HG03469 (cell line): ENCODE measurements around the gene INS.
"Not testable (repeated sequence)": the region's sequence is repeated elsewhere in the genome, so short reads cannot be mapped to it uniquely, and the experiment has no call there.

Experiments used
- ATAC-seq: cut with Tn5 transposase; IDR thresholded peaks from one replicate; pipeline ENCODE4 v1.9.1; 2021; ENCODE audit warnings: mild to moderate bottlenecking, moderate library complexity, moderate number of reproducible peaks; ENCODE audit not compliant: unreplicated experiment

Gene INS

DNA sequence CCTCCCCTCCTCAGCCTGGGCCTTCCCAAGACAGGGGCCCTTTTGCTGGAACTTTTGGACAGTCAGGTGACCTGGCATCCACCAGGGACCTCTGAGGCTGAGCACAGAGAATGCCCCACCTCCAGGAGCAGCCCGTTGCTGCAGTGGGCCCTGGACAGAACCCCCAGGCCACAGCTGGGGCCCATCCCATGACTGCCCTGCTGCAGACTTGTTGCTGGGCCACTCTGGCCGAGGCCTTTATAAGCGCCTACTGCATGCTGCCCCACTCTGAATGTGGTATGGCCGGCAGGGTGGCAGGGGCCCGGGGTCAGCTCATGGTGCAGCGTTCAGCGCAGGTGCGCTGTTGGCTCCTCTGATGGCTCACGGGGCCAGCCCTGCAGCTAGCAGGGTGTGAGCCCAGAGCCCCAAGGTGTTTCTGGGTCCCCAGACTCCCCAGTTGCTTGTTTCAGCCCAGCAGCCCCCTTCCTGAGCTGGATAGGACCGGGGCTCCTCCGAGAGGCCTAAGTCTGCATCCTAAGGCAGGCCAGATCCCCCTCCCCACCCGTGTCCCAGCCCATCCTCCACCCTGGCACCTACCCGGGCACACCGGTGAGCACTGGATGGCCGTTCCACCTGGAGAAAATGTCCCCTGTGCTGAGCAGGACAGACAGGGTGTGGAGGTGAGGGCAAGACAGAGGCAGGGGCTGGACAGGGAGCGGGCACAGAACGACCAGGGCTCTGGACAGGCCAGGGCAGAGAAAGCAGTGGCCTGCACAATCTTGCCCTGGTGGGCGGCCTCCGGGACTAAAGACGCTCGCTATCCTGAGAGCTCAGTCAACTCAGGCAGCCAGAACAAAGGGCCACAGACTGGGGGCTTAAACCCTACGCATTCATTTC lies 38.7 kb upstream of the INS start:
- no peak for ATAC-seq

- ATAC-seq: no peak
These were observed 37.8 kb upstream of the INS start for GRCh38 chr11:2198621-2199365.

GRCh38 chr11:2197771-2198520 lies 36.9 kb upstream of the INS start:
- ATAC-seq: no peak

GRCh38 chr11:2196970-2197770 lies 36.2 kb upstream of the INS start:
- ATAC-seq: no peak

- ATAC-seq: no peak
These were observed 34.7 kb upstream of the INS start for GRCh38 chr11:2195756-2196088.

DNA sequence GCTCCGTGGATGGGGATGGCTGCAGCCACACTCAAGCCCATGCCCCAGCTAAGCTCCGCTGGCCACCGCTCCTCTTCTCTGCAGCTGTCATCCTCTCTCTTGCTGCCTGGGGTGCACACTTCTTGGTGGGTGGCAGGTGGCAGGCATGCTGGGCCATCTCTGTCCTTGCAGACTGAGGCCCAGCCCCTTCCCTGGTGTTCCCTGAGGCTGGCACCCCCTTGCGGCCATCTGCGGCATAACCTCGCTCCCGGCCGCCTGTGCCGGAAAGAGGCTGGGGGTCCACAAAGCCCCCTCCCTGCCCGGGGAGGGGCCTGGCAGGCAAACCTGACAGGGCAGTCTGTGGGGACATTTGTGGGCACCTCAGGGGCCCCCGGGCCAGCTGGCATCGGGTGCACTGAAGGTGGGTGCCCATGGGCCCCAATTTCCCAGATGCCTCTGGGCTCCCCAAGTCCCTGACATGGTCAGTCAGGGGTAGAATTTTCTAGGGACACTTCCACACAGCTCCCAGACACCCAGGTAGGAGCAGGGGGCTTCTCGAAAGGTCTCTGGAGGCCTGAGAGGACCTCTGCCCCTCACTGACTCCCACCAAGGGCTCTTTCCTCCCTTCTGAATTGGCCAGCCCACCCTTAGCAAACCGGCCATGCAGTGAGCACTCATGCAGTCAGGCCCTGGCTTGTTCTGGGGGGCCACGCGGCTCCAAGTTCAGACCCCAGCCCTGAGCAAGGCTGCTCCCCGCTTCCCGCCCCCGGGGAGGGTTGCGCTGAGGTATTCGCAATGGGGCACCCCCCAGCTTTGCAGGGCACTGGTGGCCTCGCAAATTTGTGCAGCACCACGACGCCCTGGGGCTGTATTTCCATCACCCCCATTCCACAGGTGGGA lies 34.1 kb upstream of the INS start:
- no peak for ATAC-seq

GRCh38 chr11:2193888-2194595 lies 33.0 kb upstream of the INS start:
- ATAC-seq: not testable (repeated sequence)

GRCh38 chr11:2193099-2193887 lies 32.3 kb upstream of the INS start:
- no peak for ATAC-seq

GRCh38 chr11:2192435-2192834 lies 31.4 kb upstream of the INS start:
- ATAC-seq: no peak

DNA sequence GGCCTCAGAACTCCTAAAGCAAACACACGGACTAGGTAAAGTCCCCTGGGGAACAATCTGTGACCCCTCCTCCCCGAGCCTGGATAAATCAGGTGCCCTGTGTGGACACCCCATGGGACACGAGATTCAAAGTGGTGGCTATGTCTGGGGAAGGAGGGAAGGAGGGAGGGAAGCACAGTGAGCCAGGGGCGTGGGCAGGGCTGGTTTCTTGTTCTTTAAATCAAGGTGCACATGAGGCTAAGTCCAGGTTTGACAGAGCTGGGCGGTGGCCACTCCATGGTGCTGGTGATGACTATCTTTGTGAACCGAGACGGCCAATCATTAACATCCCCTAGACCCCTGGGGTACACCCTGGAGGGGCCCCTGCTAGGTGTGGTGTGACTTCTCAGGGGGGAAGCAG lies 30.9 kb upstream of the INS start:
- ATAC-seq: no peak

DNA sequence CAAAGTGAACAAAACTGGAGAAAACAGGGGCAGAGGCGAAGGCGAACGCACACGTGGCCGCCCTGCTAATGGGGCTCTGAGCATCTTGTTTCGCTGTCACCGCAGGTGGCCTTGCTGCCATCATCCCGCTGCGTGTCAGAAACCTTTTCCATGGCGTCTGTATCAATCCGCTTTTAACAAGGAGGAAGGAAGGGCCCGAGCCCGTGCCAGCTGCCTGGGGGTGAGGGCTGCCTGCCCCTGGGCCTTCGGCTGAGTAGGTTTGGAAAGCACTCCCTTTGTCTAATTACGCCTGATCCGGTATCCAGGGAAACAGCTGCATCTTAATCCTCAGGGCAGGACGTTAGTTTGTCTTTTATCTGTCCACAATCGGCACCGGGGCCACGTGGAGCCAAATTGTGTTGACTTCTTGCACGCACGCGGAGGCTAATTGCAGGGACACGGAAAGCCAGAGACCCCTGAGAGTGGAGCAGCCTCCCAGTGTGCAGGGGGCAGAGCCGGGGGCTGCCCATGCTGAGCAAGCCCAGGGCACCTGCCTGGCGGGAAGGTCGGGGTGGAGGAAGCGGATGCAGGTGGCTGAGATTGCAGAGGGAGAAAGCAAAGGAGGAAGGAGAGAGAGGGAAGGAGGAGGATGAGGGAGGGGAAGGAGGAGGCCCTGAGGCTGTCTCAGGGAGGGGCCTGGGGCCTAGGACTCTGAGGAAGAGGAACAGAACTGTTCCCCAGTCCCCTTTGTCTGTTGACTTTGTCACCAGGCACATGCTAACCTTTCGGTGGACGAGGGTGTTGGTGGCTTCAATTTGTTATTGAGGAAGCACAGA lies 29.9 kb upstream of the INS start:
- no peak for ATAC-seq

GRCh38 chr11:2189938-2190656 lies 29.1 kb upstream of the INS start:
- ATAC-seq: no peak

GRCh38 chr11:2188745-2189144 lies 27.7 kb upstream of the INS start:
- no peak for ATAC-seq

- no peak for ATAC-seq
These were observed 26.3 kb upstream of the INS start for GRCh38 chr11:2187280-2187707.

DNA sequence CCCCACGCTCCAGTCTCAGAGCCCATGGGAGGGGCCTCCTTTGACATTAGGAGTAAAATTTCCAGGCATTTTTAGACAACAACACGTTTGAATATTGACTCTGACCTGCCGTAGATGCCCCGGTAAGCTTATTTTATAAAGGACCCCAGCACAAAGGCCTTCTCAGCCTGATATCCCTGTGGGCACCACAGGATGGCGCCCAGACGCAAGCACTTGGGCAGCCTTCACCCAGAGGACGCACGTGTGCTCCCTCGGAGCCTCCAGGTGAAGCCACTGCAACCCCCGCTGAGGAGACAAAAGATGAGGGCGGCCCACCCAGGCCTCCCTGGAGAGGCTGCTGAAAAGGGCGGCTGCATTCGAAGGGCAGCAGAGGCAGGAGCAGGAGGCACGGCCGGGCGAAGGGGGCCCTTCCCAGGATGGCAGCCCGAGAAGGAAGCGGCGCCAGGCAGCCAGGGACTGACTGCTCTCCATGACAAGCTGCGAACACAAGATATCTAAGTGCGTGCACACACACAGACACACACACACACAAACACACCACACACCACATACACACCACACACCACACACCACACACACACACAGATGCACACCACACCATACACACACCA lies 25.8 kb upstream of the INS start:
- no peak for ATAC-seq

DNA sequence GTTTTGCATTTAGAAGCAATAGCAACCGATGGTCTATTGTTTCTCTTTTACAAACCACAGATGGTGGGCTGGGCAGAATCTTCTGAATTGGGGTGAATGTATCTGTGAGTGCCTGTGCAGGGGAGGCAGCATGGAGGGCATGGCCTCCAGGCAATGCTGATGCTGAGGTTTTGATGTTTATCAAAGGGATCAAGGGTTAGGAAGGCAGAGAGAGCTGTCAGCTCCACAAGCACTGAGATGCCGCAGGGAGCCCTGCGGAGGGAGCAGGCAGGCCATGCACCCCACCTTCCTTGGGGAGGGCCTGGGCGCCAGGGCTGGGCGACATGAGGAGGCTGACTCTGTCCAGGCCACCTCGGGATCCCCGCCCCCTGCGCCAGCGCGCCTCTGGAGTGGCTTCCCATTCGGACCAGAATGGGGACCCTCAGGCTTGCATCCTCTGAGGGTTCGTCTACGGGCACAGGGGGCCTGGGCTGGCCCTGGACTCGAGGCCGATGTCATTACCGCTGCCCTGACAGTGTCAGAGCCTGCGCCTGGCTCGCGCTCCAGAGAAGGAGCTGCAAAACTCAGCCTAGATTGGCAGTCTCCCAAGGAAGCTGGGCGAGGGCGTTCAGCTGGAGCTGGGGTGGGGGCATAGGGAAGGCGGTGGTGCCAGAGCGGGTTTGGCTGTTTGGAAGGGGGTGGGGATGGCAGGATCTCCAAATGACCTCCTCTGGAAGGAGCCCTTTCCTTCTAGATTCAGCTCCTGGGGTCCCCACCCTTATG lies 24.5 kb upstream of the INS start:
- ATAC-seq: no peak
